Measurements from ENCODE around the gene GK. TPM values are rescaled to one million over a fixed set of nuclear protein-coding genes. Genes with fewer than 3 reads are reported as not detected.

Gene GK
- total RNA-seq, 1 donor from 2014 or later: 14.2 TPM

GRCh38 chrX:30674799-30675198 lies 21.6 kb downstream of the GK start:
- H3K27ac ChIP-seq: no peak overlapping the region
- no peaks in the 10 kb centered on the region for H3K36me3 ChIP-seq
- TF ChIP-seq CTCF (IDR thresholded peaks at IDR 0.05): no peak
- no peaks in the 10 kb centered on the region for H3K4me1 ChIP-seq
- no peak overlapping the region for H3K4me3 ChIP-seq
- intact Hi-C loops (cut with DNase I): no loop called here
- no peak for DNase-seq (ENCODE audit: low spot score in 2 of 2)
- H3K9me3 ChIP-seq: no peaks in the 10 kb centered on the region
- H3K27me3 ChIP-seq: no peaks in the 10 kb centered on the region

- H3K9me3 ChIP-seq: no peaks in the 10 kb centered on the region
- H3K27ac ChIP-seq: no peak overlapping the region
- DNase-seq (ENCODE audit: low spot score in 2 of 2): no peak
- intact Hi-C loops (cut with DNase I): no loop called here
- no peaks in the 10 kb centered on the region for H3K36me3 ChIP-seq
- TF ChIP-seq CTCF (IDR thresholded peaks at IDR 0.05): no peak
- H3K4me3 ChIP-seq: no peak overlapping the region
- H3K4me1 ChIP-seq: no peaks in the 10 kb centered on the region
- no peaks in the 10 kb centered on the region for H3K27me3 ChIP-seq
These were observed 26.1 kb downstream of the GK start for GRCh38 chrX:30679369-30679768.

GRCh38 chrX:30680618-30681017 lies 27.4 kb downstream of the GK start:
- Histone ChIP-seq H3K4me1 (no peaks in the 10 kb centered on the region), H3K27ac (no peak overlapping the region), H3K9me3 (no peaks in the 10 kb centered on the region), H3K36me3 (no peaks in the 10 kb centered on the region), H3K27me3 (no peaks in the 10 kb centered on the region), H3K4me3 (no peak overlapping the region)
- intact Hi-C loops (cut with DNase I): no loop called here
- no peak for TF ChIP-seq CTCF (IDR thresholded peaks at IDR 0.05)
- no peak for DNase-seq (ENCODE audit: low spot score in 2 of 2)

DNA sequence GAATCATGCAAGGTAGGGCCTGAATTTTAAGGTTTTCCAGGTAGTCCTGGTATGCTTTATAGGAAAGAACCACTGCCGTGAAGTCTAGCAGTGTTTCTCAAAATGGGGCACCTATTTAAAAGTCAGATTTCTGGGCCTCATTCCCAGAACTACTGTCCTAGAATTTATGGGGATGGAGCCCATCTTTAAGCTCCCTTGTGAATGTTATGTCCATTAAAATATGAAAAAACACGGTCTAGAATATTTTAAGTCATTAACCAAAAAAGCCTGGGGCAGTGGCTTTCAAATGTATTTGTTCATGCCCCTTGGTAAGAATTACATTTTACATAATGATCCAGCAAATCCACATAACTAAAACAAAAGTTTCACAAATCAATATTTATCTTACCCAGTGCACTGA lies 35.4 kb downstream of the GK start:
- DNase-seq (ENCODE audit: low spot score in 2 of 2): no peak
- Histone ChIP-seq H3K4me3 (no peak overlapping the region), H3K36me3 (no peaks in the 10 kb centered on the region), H3K27ac (no peak overlapping the region), H3K4me1 (no peaks in the 10 kb centered on the region), H3K9me3 (no peaks in the 10 kb centered on the region), H3K27me3 (no peaks in the 10 kb centered on the region)
- no peak for TF ChIP-seq CTCF (IDR thresholded peaks at IDR 0.05)
- intact Hi-C loops (cut with DNase I): no loop called here

- intact Hi-C loops (cut with DNase I): no loop called here
- Histone ChIP-seq H3K9me3 (no peaks in the 10 kb centered on the region), H3K4me1 (no peaks in the 10 kb centered on the region), H3K4me3 (no peak overlapping the region), H3K36me3 (no peaks in the 10 kb centered on the region), H3K27ac (no peak overlapping the region), H3K27me3 (no peaks in the 10 kb centered on the region)
- no peak for TF ChIP-seq CTCF (IDR thresholded peaks at IDR 0.05)
- no peak for DNase-seq (ENCODE audit: low spot score in 2 of 2)
These were observed 35.9 kb downstream of the GK start for GRCh38 chrX:30689116-30689515.

DNA sequence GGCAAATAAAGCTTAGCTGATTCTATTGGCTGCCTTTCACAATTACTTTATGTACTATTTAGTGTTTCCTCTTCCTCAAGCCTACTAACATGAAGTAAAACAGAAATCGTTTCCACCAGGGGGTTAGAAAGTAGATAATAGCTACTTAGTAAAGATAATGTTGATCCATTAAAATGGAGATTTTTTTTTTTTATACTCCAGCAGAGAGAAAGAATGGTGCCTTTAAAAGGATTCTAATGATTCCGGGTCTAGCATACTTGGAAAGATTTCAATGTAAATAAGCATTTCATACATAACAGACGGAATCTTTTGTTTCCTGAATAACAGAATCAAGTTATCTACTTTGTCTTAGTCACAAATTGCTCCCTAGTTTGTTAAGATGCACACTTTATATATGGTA lies 37.1 kb downstream of the GK start:
- DNase-seq (ENCODE audit: low spot score in 2 of 2): no peak
- intact Hi-C loops (cut with DNase I): no loop called here

More for the DNA sequence above, 37.1 kb downstream of the GK start:
- H3K27me3 ChIP-seq: no peaks in the 10 kb centered on the region
- H3K9me3 ChIP-seq: no peaks in the 10 kb centered on the region
- no peak for TF ChIP-seq CTCF (IDR thresholded peaks at IDR 0.05)
- no peak overlapping the region for H3K27ac ChIP-seq
- no peak overlapping the region for H3K4me3 ChIP-seq
- H3K36me3 ChIP-seq: no peaks in the 10 kb centered on the region
- no peaks in the 10 kb centered on the region for H3K4me1 ChIP-seq
